ENCODE results near the gene VPS33A. TPM values are rescaled to one million over a fixed set of nuclear protein-coding genes. Genes with fewer than 3 reads are reported as not detected.

The VPS33A gene
- total RNA-seq, 1 experiment from 2014 or later = 37.6 TPM

GRCh38 chr12:122197612-122197966 is 68.7 kb downstream of the VPS33A start:
- Mint-ChIP-seq H3K4me1 (peaks cover 8% of the 10 kb centered on the region; the same call in 1 of the 2 replicates), H3K36me3 (peaks cover 4% of the 10 kb centered on the region; the same call in 1 of the 2 replicates), H3K27ac (peak overlapping the region; percentile 36; the same call in 1 of the 2 replicates), H3K27me3 (ENCODE audit: low read depth) (peaks cover 15% of the 10 kb centered on the region), H3K4me3 (no peak overlapping the region), H3K9me3 (peaks cover 15% of the 10 kb centered on the region)
- ChIA-PET POLR2A (no interaction called here), CTCF (no interaction called here)
- DNase-seq (ENCODE audit: low spot score) (no peak), ATAC-seq (no peak)
- no peak for TF ChIP-seq TCF7 (CRISPR knock-in tag; IDR thresholded peaks at IDR 0.05; ENCODE audit: low read depth)

GRCh38 chr12:122195405-122195804 is 70.9 kb downstream of the VPS33A start:
- CTCF ChIA-PET = no interaction called here
- no peak for ATAC-seq
- DNase-seq (ENCODE audit: low spot score) = no peak
- Mint-ChIP-seq H3K36me3 (peaks cover 4% of the 10 kb centered on the region; the same call in 1 of the 2 replicates), H3K9me3 (peaks cover 15% of the 10 kb centered on the region), H3K4me1 (peaks cover 8% of the 10 kb centered on the region; the same call in 1 of the 2 replicates), H3K27ac (no peak overlapping the region), H3K4me3 (no peak overlapping the region), H3K27me3 (ENCODE audit: low read depth) (no peaks in the 10 kb centered on the region; the same call in 1 of the 2 replicates)
- POLR2A ChIA-PET = no interaction called here
- TF ChIP-seq ZNF232 (CRISPR knock-in tag; IDR thresholded peaks at IDR 0.05) (no peak), ZNF317 (CRISPR knock-in tag; IDR thresholded peaks at IDR 0.05; ENCODE audit: borderline replicate concordance, low read depth) (peak; percentile 83)

GRCh38 chr12:122194804-122195203 is 71.5 kb downstream of the VPS33A start:
- Mint-ChIP-seq H3K9me3 (peaks cover 15% of the 10 kb centered on the region), H3K36me3 (peaks cover 4% of the 10 kb centered on the region; the same call in 1 of the 2 replicates), H3K27ac (no peak overlapping the region), H3K27me3 (ENCODE audit: low read depth) (no peaks in the 10 kb centered on the region), H3K4me3 (no peak overlapping the region), H3K4me1 (peaks cover 8% of the 10 kb centered on the region; the same call in 1 of the 2 replicates)
- DNase-seq (ENCODE audit: low spot score) (no peak), ATAC-seq (no peak)
- ChIA-PET CTCF (interaction anchor here (0.9 to 1.1 kb wide), 2 partner anchors 28 to 57 kb away, joined by 3 to 4 read pairs; no protein-coding TSS in a partner anchor), POLR2A (no interaction called here)
- TF ChIP-seq CREB1 (CRISPR knock-in tag; IDR thresholded peaks at IDR 0.05) (no peak), MAX (CRISPR knock-in tag; IDR thresholded peaks at IDR 0.05) (no peak), RELA (CRISPR knock-in tag; IDR thresholded peaks at IDR 0.05; ENCODE audit: borderline replicate concordance) (no peak), E2F1 (CRISPR knock-in tag; IDR thresholded peaks at IDR 0.05) (no peak), FOXK1 (CRISPR knock-in tag; IDR thresholded peaks at IDR 0.05) (no peak)

- ChIA-PET POLR2A (interaction anchor here (0.6 kb wide), 1 partner anchor 276 kb away, joined by 3 read pairs; no protein-coding TSS in a partner anchor), CTCF (interaction anchor here (0.5 to 1.2 kb wide), 5 partner anchors 13 to 886 kb away, joined by 3 to 4 read pairs (median 3); no protein-coding TSS in a partner anchor)
- ATAC-seq = no peak
- DNase-seq (ENCODE audit: low spot score) = no peak
- TF ChIP-seq ZNF281 (CRISPR knock-in tag; IDR thresholded peaks at IDR 0.05) (no peak), ATF6 (CRISPR knock-in tag; IDR thresholded peaks at IDR 0.05) (no peak), NR3C1 (CRISPR knock-in tag; conservative IDR thresholded peaks at IDR 0.05; ENCODE audit: low read depth) (no peak), ATF1 (CRISPR knock-in tag; IDR thresholded peaks at IDR 0.05) (no peak), ZNF138 (CRISPR knock-in tag; conservative IDR thresholded peaks at IDR 0.05) (no peak), ZNF219 (CRISPR knock-in tag; IDR thresholded peaks at IDR 0.05; ENCODE audit: borderline replicate concordance) (no peak)
- H3K9me3 Mint-ChIP-seq = peaks cover 15% of the 10 kb centered on the region
- H3K4me3 Mint-ChIP-seq = no peak overlapping the region
- peaks cover 7% of the 10 kb centered on the region; the same call in 1 of the 2 replicates for H3K4me1 Mint-ChIP-seq
- peak overlapping the region; percentile 4; the same call in 1 of the 2 replicates for H3K27ac Mint-ChIP-seq
- H3K36me3 Mint-ChIP-seq = peaks cover 4% of the 10 kb centered on the region; the same call in 1 of the 2 replicates
- no peaks in the 10 kb centered on the region for H3K27me3 Mint-ChIP-seq (ENCODE audit: low read depth)
Observed at GRCh38 chr12:122192441-122192840, 73.9 kb downstream of the VPS33A start.
